WTC11 (cell line): ENCODE results near the gene CACNA1C.

Experiments used
- E2F5 ChIP-seq: sonication (generic); formaldehyde crosslinking; IDR thresholded peaks from 2 replicates; pipeline ENCODE4 v1.8.1; 2022; ENCODE audit warnings: mild to moderate bottlenecking, moderate library complexity, missing genetic modification reagents
- EMX1 ChIP-seq: fragments of 250-450 bp; sonication (Bioruptor Pico); IDR thresholded peaks from 2 replicates; pipeline ENCODE4 v1.8.0; 2021; ENCODE audit warnings: mild to moderate bottlenecking
- MAX ChIP-seq: sonication (generic); formaldehyde crosslinking; IDR thresholded peaks from 2 replicates; pipeline ENCODE4 v1.8.0; 2022; ENCODE audit warnings: mild to moderate bottlenecking, missing genetic modification reagents
- NR3C1 ChIP-seq: sonication (generic); formaldehyde crosslinking; conservative IDR thresholded peaks from 2 replicates; pipeline ENCODE4 v1.8.1; 2023; ENCODE audit warnings: low read depth, mild to moderate bottlenecking, missing genetic modification reagents
- SMAD4 ChIP-seq: sonication (generic); formaldehyde crosslinking; IDR thresholded peaks from 2 replicates; pipeline ENCODE4 v1.8.0; 2022; ENCODE audit warnings: mild to moderate bottlenecking, missing genetic modification reagents
- TEAD4 ChIP-seq: sonication (generic); formaldehyde crosslinking; IDR thresholded peaks from 2 replicates; pipeline ENCODE4 v1.8.0; 2022; ENCODE audit warnings: mild to moderate bottlenecking, missing genetic modification reagents
- TP53 ChIP-seq: sonication (generic); formaldehyde crosslinking; IDR thresholded peaks from 2 replicates; pipeline ENCODE4 v1.8.1; 2023; ENCODE audit warnings: mild to moderate bottlenecking, missing genetic modification reagents
- ZBTB21 ChIP-seq: sonication (generic); formaldehyde crosslinking; IDR thresholded peaks from 2 replicates; pipeline ENCODE4 v1.8.1; 2023; ENCODE audit warnings: mild to moderate bottlenecking, missing genetic modification reagents, borderline replicate concordance
- TF ChIP-seq, protein P1 (sequence below): fragments of 200-600 bp; IDR thresholded peaks from 2 replicates; pipeline ENCODE4 v1.8.0; 2022; ENCODE audit warnings: antibody characterized with exemption
- TF ChIP-seq, protein P2 (sequence below): sonication (generic); formaldehyde crosslinking; IDR thresholded peaks from 2 replicates; pipeline ENCODE4 v1.8.0; 2022; ENCODE audit warnings: mild to moderate bottlenecking, missing genetic modification reagents
- TF ChIP-seq, protein P3 (sequence below): sonication (generic); formaldehyde crosslinking; IDR thresholded peaks from 2 replicates; pipeline ENCODE4 v1.8.1; 2023; ENCODE audit warnings: mild to moderate bottlenecking, missing genetic modification reagents, moderate library complexity

GRCh38 chr12:2559931-2560330 lies 507.1 kb downstream of the CACNA1C start:
- TF ChIP-seq, protein P1, sequence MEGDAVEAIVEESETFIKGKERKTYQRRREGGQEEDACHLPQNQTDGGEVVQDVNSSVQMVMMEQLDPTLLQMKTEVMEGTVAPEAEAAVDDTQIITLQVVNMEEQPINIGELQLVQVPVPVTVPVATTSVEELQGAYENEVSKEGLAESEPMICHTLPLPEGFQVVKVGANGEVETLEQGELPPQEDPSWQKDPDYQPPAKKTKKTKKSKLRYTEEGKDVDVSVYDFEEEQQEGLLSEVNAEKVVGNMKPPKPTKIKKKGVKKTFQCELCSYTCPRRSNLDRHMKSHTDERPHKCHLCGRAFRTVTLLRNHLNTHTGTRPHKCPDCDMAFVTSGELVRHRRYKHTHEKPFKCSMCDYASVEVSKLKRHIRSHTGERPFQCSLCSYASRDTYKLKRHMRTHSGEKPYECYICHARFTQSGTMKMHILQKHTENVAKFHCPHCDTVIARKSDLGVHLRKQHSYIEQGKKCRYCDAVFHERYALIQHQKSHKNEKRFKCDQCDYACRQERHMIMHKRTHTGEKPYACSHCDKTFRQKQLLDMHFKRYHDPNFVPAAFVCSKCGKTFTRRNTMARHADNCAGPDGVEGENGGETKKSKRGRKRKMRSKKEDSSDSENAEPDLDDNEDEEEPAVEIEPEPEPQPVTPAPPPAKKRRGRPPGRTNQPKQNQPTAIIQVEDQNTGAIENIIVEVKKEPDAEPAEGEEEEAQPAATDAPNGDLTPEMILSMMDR = no peak
- no peak for TF ChIP-seq ZBTB21 (CRISPR knock-in tag)
- no peak for TF ChIP-seq TEAD4 (CRISPR knock-in tag)
- no peak for TF ChIP-seq NR3C1 (CRISPR knock-in tag)
- TF ChIP-seq, protein P2, sequence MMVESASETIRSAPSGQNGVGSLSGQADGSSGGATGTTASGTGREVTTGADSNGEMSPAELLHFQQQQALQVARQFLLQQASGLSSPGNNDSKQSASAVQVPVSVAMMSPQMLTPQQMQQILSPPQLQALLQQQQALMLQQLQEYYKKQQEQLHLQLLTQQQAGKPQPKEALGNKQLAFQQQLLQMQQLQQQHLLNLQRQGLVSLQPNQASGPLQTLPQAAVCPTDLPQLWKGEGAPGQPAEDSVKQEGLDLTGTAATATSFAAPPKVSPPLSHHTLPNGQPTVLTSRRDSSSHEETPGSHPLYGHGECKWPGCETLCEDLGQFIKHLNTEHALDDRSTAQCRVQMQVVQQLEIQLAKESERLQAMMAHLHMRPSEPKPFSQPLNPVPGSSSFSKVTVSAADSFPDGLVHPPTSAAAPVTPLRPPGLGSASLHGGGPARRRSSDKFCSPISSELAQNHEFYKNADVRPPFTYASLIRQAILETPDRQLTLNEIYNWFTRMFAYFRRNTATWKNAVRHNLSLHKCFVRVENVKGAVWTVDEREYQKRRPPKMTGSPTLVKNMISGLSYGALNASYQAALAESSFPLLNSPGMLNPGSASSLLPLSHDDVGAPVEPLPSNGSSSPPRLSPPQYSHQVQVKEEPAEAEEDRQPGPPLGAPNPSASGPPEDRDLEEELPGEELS = no peak
- TF ChIP-seq MAX (CRISPR knock-in tag) = no peak
- TF ChIP-seq SMAD4 (CRISPR knock-in tag) = no peak
- TF ChIP-seq EMX1 = no peak
- TF ChIP-seq TP53 (CRISPR knock-in tag) = no peak
- TF ChIP-seq, protein P3, sequence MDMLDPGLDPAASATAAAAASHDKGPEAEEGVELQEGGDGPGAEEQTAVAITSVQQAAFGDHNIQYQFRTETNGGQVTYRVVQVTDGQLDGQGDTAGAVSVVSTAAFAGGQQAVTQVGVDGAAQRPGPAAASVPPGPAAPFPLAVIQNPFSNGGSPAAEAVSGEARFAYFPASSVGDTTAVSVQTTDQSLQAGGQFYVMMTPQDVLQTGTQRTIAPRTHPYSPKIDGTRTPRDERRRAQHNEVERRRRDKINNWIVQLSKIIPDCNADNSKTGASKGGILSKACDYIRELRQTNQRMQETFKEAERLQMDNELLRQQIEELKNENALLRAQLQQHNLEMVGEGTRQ = no peak
- no peak for TF ChIP-seq E2F5 (CRISPR knock-in tag)
